ENCODE measurements around the gene IRAK1BP1.
A peak's percentile ranks its signal among the peaks of the same experiment; 100 is the strongest.
"Not testable (repeated sequence)": the region's sequence is repeated elsewhere in the genome, so short reads cannot be mapped to it uniquely, and the experiment has no call there.

Gene IRAK1BP1

GRCh38 chr6:78867370-78868040 lies at the start of gene IRAK1BP1:
Gene IRAK1BP1 (plus strand): TSS chr6:78867551. CDS start chr6:78867577, 26 bp downstream.
- DNase-seq, result peak; percentile 94

GRCh38 chr6:78824045-78824444 lies 43.3 kb upstream of the IRAK1BP1 start:
- no peak for DNase-seq

- DNase-seq, result no peak
Observed at GRCh38 chr6:78829407-78829806, 37.9 kb upstream of the IRAK1BP1 start.

GRCh38 chr6:78830805-78831204 lies 36.5 kb upstream of the IRAK1BP1 start:
- DNase-seq, result no peak

- peak; percentile 68 for DNase-seq
Observed at GRCh38 chr6:78831492-78831891, 35.9 kb upstream of the IRAK1BP1 start.

- no peak for DNase-seq
Observed at GRCh38 chr6:78832091-78832808, 35.1 kb upstream of the IRAK1BP1 start.

- peak; percentile 61 for DNase-seq
Observed at GRCh38 chr6:78835817-78836216, 31.5 kb upstream of the IRAK1BP1 start.

- DNase-seq, result no peak
Observed at GRCh38 chr6:78836598-78836997, 30.8 kb upstream of the IRAK1BP1 start.

- DNase-seq, result no peak
Observed at GRCh38 chr6:78841111-78841510, 26.2 kb upstream of the IRAK1BP1 start.

GRCh38 chr6:78842953-78843352 lies 24.4 kb upstream of the IRAK1BP1 start:
- no peak for DNase-seq

- DNase-seq, result no peak
Observed at GRCh38 chr6:78844899-78845298, 22.5 kb upstream of the IRAK1BP1 start.

- no peak for DNase-seq
Observed at GRCh38 chr6:78845567-78845966, 21.8 kb upstream of the IRAK1BP1 start.

- no peak for DNase-seq
Observed at GRCh38 chr6:78850621-78851020, 16.7 kb upstream of the IRAK1BP1 start.

GRCh38 chr6:78851156-78851555 lies 16.2 kb upstream of the IRAK1BP1 start:
- no peak for DNase-seq

GRCh38 chr6:78854546-78854945 lies 12.8 kb upstream of the IRAK1BP1 start:
- DNase-seq, result no peak

GRCh38 chr6:78858339-78858938 lies 8.9 kb upstream of the IRAK1BP1 start:
- not testable (repeated sequence) for DNase-seq

- peak; percentile 30 for DNase-seq
Observed at GRCh38 chr6:78861509-78861908, 5.8 kb upstream of the IRAK1BP1 start.

- no peak for DNase-seq
Observed at GRCh38 chr6:78863576-78863975, 3.8 kb upstream of the IRAK1BP1 start.

- no peak for DNase-seq
Observed at GRCh38 chr6:78864957-78865356, 2.4 kb upstream of the IRAK1BP1 start.

- no peak for DNase-seq
Observed at GRCh38 chr6:78867020-78867369, 356 bp upstream of the IRAK1BP1 start.

GRCh38 chr6:78868116-78868515 lies 765 bp downstream of the IRAK1BP1 start:
- no peak for DNase-seq

GRCh38 chr6:78875505-78875904 lies 8.2 kb downstream of the IRAK1BP1 start:
- DNase-seq, result no peak

GRCh38 chr6:78883651-78884050 lies 16.3 kb downstream of the IRAK1BP1 start:
- DNase-seq, result no peak

GRCh38 chr6:78889901-78890300 lies 22.6 kb downstream of the IRAK1BP1 start:
- not testable (repeated sequence) for DNase-seq

All from OCI-M1 (cell line).